GM19025 (cell line): ENCODE measurements around the gene GPR37.

Experiments
- ATAC-seq: cut with Tn5 transposase; IDR thresholded peaks from one replicate; pipeline ENCODE4 v1.9.1; 2021; ENCODE audit warnings: mild to moderate bottlenecking, low read depth, moderate library complexity; ENCODE audit not compliant: unreplicated experiment

GPR37 gene

DNA sequence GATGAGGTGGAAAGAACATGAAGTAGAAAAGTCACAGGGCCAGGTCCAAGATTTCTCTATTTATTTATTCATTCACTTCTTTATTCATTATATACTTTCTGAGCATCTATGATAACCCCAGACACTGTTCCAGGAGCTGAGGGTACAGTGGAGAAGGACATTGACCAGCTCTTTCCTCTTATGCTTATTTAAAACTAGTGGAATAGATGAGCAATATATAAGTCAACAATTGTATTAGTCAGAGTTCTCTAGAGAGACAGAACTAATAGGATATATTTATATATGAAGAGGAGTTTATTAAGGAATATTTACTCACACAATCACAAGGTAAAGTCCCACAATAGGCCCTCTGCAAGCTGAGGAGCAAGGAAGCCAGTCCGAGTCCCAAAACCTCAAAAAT is 15.0 kb upstream of the GPR37 start:
- no peak for ATAC-seq

DNA sequence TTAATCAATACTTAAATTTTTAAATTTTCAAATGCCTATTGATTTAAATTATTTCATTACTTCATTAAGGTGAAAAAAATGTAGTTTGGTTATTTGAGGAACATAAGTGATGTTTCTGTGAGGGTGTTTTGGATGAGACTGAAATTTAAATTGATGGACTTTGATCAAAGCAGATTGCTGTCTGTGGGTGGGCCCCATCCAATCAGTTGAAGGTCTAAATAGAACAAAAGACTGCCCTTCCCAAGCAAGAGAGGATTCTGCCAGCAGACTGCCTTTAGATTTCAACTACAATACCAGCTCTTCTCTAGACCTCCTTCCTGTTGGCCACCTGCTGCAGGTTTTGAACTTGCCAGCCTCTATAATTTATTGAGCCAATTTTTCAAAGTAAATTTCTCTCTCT is 14.5 kb upstream of the GPR37 start:
- no peak for ATAC-seq

DNA sequence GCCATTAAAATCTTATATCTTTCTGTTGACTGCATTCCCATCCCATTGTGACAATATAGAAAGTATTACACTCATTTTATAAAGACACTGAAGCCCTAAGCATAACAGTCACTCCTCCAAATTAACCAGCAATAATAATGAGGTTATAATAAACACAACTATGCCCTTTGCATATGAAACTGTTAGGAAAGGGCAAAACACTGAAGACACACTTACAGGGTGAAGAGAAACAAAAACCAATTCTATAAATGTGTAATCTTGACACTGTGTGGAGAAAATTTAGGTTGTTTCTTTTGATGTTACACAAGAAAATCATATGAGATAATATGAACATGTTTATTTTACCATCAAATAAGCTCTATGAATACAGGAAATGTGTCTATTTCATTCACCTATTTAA is 14.0 kb upstream of the GPR37 start:
- no peak for ATAC-seq

DNA sequence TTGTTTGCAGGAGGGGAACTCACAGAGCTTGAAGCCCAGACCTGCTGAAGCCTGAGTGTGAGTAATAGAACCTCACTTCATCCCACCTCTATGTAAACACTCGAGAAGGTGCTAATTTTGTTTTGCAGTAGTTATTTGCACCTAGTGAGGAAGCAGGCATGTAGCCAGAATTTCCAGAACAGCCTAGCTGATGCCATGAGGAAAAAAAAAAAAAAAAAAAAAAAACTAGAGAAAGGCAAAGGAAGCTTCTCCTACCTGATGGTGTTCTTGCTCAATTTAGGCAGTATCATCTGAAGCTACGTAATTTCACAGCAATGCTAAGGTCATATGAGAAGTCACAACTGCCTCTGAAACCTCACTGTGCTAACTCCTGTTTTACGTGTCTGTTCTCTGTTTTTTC is 13.6 kb upstream of the GPR37 start:
- ATAC-seq: no peak

DNA sequence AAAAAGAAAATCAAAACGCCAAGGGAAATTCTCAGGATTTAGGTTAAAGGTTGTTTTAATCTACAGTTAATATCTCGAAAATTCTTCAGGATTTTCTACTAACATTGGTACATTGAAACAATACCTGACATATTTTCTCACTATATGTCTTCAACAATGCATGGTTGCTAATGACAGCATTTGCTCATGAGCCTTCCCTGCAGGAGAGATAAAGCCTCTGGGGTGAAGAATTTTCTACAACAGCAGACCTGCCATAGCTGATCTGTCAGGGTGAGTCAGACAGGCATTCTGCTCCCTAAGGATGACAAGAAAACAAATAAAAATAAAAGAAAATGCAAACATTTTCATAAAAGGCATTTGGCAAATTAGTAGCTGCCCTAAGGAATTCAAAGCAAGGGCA is 11.7 kb upstream of the GPR37 start:
- no peak for ATAC-seq

DNA sequence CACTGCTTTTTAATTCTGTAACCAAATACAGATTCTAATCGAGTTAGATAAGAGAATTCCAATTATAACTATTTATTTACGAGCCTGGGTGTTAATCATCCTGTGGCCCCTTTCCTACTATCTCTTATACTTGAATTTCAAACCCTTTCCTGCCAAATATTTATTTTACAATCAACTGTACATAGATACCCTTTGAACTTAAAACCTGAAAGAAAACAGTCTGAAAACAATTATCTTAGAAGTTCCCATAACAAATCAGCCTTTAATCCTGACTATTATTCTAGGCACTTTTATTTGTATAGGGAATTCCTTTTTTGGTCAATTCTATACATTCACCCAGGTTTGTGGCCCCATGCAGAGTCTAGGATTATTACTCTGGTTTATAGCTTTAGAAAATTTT is 10.6 kb upstream of the GPR37 start:
- ATAC-seq: no peak

DNA sequence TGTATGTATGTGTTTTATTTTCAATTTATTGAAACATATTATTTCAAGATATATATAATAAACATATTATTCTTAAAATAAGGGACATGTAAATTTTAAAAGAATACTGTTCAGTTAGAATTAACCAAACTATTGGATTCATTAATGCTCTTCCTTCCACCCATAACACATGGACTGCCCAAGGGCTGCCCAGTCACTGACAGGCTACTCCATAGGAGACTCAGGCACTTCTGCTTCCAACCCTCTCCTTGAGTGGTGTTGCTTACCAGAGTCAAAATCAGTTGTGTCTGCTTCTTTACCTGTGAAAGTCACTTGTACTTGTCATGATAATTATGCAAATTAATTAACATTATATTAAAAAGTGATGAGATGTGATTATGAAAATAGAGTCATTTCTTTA is 9.8 kb upstream of the GPR37 start:
- ATAC-seq: no peak

DNA sequence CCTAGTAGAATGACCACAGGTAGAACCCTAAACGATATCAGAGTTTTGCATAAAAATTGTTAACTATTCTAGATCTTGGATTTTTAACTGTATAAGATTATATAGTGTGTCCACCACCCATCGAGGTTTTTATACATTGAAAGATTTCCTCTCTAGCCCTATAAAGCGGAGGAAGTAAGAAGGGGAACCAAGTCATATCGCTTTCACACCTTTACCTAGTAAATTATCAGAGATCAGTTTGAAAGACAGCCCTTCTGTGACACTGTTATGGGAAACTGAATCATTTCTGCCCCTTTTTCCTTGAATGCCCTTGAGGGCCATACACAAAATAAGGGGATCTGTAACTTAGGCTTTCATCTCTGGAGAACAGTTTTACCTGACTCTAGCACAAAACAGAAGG is 8.3 kb upstream of the GPR37 start:
- ATAC-seq: no peak

DNA sequence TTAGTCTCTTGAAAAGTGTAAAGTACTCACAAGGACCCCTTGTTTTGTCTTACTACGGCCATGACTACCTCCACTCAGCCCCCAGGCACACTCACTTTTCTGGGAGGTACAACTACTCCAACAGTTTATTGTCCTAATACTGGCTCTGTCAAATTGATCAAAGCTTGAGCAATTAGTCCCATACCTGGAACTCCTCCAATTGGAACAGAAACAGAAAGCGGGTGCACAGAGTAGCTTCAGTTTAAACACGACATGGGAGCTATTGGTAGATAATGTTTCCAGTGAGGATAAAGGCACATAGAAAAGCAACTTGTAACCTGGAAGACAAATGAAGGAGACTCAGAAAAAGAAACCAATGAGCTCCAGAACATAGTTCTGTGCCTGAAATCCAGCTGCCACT is 7.7 kb upstream of the GPR37 start:
- ATAC-seq: no peak

DNA sequence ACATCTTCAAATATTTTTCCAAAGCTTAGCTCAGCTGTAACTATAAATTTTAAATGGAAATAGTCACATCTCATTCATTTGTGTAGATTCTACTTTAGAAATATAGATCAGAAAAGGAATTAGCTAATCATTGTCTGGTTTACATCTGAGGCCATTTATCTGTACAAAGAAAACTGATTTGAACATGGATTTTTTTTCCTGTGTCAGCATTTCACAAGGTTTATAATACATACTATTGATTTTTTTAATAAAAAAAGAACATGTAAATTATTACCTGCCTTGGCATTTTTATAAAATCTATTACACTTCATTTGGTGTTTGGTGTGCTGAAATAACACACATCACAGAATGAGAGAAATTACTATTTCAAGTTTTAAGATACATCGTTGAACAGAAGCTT is 3.5 kb upstream of the GPR37 start:
- ATAC-seq: no peak

DNA sequence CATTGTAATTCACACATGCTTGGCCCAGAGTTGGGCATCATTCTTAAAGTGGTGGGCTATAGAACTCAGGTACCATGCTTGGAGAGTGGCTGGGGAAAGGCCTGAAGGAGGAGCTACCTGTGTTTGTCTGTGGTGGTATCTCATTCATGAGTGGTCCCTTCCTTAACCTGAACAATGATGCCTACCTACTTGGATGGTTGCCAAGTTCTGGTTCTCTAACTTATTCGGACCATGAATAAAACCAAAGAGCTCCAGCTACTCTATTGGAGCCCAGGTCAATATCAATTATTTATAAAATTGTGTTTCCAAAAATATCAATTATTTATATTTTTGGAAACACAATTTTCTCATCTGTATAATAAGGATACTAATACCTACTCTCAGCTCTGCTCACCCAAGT is 2.9 kb upstream of the GPR37 start:
- ATAC-seq: no peak

DNA sequence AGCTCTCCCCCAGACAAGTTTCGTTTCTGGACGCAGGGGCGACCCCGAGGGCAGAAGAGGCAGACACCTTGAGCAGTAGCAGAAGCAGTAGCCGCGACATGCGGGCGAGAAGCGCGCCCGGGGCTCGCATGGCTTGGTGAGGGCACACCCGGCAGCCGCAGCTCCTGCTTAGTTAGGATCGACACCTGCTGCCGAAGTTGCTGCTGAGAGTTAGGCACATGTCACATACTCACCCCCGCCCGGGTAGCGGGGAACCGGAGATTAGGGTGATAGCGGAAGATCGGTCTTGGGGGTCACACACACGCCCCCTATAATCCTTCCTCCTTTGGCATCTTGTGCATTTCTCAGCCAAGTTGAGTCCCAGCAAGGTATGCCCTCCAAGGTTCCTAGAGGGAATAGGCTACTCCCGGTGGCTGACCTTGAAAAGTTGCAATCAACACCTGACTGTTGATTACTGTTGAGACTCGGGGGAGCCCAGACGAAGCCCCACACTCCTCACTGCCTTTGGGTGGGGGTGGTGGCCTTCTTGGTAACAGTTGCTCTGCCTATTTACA is 668 bp downstream of the GPR37 start:
- ATAC-seq: peak; percentile 44

DNA sequence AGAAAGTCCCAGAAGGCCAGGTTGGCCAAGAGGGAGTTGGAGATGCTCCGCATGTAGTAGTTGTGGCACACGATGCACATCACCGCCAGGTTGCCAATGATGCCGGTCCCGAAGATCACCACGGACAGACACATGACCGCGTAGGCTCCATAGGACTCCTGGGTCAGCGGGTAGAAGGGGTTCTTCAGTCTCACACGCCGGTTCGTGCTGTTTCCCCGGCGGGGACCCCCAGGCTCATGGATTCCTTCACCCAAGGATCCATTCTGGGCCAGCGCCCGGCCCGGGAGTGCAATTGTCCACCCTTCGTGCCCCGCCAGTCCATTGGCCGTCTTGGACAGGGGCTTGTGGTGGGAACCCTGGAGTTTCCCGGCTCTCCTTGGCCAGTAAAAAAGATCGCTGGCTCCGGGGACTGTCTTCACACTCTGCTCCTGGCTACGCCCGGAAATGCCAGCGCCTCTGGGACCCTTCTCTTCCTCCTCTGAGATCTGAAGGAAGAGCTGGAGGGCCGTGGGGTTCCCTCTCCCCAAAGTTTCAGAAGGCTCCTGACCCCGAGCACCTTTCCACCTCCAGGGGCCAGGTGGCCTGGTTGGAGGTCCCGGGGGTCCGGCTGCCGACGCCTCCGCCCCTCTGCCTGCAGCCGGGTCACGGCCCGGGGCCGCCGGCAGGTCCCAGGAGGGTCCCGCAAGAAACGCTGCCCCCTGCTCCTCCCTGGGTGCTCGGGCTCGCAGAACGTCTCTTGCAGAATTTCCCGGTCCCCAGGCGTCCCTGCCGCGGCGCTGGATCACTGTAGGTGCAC is 1.3 kb downstream of the GPR37 start:
- ATAC-seq: no peak

DNA sequence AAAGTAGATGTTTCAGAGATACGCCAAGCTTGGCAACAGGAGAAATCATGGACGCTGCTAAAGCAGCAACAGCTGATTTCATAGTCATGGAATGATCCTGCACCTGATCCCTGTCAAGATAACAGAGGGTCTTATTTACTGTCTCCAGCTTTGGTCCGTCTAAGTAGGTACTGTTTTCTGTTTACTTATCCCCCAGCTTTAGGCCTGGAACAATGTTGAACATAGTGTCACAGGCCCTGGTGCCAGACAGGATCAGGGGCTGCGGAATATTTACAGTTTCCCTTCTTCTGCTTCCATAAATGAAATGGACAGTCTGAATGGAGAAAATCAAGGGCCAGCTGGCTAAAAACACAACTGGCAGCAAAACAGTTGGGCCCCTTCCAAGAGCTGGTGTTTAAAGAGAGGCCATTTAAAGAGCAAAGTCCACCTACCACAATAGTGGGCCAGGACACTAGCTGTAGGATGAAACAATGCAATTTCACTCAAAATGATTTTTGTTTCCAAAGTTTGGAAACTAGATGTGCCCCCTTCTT is 2.9 kb downstream of the GPR37 start:
- ATAC-seq: no peak

DNA sequence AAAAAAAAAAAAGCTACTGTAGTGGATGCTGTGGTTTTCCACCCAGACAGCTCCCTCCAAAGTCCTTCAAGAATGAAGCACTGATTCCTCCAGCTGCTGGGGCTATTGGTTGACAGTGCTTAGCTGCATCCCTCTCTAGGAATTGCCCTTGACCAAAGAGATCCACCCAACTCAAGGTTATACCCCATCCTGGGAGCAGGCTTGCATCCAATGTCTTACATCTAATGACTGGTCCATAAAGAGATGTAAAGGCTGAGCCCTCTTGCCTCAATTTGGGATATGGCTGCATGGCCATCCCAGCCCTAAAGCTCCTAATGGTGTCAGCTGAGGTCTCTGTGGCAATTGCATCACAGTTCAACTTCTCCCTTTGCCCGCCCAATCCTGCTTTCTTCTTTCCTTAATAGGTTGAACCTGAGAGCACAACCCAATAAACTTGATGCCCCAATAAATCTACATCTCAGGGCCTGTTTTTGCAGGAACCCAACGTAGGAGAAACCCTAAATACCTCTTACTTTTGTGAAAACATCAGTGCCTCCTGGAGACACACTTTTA is 4.4 kb downstream of the GPR37 start:
- ATAC-seq: no peak

DNA sequence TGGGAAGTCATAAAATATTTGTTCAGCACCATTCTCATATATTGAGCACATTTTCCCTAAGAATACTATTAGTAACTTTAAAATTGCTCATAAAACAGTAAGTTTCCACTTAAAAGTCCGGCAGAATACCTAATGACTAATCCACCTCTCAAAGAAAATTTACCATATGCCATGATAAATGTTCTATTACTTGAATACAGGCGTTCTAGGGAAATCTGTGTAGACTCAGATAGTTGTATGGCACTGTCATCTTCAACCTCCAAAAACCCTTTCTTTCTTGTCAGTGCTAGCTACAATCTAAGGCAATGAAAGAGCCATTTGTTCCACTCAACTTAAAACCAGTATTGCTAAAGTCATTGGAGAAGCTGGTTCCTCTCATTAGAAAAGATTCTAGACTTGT is 7.3 kb downstream of the GPR37 start:
- no peak for ATAC-seq

DNA sequence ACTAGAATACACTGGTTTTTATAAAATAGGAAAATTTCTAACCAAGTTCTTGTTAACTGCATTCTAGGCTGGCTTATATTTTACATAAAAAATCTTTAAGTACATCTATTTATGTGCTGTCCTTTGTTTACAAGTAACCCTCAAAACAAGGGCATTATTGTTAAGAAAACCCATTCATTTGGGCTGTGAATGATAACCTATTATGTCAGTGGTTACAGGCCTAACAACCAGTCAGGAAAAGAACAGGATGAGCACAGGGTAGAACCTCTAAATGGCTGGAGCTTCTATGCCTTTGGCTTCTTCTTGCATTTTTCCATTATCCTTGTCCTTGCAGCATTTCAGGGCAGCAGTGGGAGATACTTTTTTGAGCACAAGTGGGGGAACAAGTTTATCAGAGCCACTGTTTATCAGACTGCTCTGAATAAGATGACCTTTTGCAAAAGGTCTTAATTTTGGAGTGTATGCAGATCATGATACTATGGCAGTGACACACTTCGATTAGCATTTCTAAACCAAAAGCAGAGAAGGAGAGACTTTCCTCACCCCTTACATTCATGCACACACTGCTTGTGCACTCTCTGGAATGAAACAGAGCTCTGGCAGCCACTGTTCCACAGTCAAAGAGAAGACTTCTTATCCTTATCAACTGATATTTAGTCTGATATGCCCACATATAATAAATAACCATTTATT is 10.9 kb downstream of the GPR37 start:
- ATAC-seq: no peak

DNA sequence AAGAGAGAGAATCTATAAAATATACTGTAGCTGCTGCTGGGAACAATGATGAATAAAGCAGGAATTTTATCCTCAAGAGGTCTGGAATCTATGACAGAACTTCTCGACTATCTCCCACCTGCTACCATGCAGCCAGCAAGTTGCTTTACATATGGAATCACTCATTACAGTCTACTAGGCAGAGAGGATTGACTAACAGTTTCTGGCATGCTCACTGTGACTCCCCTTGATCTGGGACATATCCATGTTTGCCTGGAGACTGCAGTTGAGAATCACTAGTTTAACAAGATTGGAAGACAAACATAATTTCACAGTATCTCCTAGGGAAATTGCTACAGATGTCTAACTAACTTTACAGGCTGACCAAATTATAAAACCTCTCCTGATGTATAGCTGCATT is 13.3 kb downstream of the GPR37 start:
- ATAC-seq: no peak

DNA sequence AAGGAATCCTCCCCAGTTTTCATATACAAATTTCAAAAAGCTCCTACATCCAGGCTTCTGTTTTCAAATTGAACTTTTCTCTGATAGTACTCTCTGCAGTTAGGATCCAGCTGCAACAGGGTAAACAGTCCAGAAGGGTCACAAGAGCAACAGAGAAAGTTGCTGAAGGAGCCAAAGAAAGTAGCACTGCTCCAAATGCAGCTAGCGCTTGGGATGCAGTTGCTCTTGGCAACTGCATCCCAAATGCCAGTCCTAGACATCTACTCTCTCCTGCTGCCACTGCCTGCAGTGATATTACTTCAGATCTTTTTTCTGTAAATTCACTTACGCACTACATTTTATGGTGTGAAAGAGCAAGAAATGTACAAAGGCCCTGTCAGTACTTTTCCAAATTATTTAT is 14.6 kb downstream of the GPR37 start:
- ATAC-seq: no peak

DNA sequence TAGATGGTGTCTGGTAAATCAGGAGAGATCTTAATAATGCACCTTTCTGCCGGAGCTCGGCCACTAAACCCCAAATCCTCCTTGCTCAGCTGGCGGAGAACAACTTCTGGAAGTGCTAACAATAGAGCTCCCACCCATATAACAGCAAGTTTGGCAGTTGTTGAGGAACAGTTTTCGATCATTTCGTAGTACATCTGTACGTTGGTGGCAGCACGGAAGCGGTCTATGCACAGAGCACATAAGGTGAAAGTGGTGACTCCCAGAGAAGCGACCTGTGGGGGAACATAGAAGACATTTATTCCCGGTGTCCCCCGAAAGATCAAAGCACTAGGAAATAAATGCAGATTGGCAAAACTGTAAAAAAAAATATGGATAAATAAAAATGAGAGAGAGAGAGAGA is 18.5 kb downstream of the GPR37 start:
- no peak for ATAC-seq

DNA sequence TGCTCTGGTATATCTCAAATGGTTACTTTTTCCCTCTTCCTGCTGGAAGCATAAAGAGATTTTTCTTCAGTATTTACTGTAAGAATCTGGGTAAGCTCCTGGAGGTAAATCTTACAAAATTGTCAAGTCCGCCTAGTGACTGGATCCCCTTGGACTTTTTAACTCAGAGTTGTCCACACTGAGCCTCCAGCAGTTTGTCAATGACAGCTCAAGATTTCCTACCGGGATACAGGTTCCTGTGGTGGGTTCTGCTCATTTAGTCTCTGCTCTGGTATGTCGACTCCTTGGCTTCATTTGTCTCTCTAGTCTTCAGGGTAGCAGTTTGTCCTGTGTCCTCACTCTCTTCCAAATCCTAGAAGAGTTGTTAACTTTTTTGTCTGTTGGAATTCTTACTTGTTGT is 27.0 kb downstream of the GPR37 start:
- no peak for ATAC-seq
